NOMO-1 treated with dmso at 0.1 percent for 144 hours (cell line): ENCODE data around the gene NR1H2.

Experiments
- DNase-seq: peaks from one replicate; lab custom pipeline; 2025; ENCODE audit not compliant: unreplicated experiment; lab: John Stamatoyannopoulos, UW

The NR1H2 gene

DNA sequence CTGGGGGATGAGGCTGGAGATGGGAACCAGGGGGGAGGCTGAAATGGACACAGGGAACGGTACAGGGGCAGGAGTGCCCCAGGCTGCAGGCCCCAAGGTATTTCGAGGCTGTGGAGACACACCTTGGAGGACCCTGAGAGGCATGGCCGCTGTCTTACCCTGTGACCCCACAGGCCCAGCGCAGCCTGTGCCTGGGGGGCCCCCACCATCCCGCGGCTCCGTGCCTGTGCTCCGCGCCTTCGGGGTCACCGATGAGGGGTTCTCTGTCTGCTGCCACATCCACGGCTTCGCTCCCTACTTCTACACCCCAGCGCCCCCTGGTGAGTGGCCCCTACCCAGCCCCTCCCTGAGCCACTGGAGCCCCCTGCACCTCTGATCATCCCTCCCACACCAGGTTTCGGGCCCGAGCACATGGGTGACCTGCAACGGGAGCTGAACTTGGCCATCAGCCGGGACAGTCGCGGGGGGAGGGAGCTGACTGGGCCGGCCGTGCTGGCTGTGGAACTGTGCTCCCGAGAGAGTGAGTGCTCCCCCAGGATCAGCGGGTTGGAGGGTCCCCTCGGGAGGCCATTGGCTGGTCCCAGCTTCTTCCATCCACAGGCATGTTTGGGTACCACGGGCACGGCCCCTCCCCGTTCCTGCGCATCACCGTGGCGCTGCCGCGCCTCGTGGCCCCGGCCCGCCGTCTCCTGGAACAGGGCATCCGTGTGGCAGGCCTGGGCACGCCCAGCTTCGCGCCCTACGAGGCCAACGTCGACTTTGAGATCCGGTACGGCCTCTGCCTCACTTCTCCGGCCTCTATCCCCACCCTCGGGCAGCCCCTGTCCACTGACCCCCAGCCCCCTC is 25.6 kb downstream of the NR1H2 start:
- DNase-seq, result no peak

DNA sequence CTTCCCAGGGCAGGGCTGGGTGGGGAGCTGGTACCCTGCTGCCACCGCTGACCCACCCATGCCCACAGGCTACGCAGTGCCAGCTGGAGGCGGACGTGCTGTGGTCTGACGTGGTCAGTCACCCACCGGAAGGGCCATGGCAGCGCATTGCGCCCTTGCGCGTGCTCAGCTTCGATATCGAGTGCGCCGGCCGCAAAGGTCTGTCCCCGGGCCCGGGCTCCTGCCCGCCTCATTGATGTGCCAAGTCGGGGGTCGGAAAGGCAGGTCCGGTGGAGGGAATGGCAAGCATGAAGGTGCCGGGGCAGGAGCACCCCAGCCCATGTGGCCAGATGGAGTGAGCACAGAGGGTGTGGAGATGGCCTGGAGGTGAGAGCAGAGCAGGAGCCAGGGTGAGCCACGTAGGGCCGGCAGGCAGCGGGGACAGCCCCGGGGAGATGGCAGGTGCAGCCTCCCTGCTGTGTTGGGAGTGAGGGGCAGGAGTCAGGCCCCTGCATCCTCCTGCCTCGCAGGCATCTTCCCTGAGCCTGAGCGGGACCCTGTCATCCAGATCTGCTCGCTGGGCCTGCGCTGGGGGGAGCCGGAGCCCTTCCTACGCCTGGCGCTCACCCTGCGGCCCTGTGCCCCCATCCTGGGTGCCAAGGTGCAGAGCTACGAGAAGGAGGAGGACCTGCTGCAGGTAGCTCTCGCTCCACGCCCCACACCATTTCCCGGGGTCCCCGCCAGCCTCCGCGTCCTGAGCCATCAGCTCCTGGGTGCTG is 26.5 kb downstream of the NR1H2 start:
- no peak for DNase-seq

DNA sequence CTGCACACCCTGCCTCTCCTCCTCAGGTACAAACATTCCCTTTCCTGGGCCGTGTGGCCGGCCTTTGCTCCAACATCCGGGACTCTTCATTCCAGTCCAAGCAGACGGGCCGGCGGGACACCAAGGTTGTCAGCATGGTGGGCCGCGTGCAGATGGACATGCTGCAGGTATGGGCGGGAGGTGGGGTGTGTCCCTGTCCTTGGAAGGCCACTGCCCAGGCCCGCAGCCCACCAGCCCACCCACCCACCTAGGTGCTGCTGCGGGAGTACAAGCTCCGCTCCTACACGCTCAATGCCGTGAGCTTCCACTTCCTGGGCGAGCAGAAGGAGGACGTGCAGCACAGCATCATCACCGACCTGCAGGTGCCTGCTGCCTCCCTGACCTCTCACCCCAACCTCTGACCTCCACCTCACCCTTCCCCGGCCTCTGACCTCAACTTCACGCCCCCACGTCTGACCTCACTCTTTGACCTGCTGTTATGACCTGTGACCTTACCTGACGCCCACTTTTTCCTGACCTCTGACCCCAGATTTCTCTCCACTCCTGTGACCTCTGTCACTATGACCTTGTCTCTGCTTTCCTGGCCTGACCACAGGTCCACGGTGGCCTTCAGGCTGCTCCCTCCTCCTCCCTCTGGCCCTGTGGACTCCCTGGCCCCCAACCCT is 30.0 kb downstream of the NR1H2 start:
- DNase-seq, result no peak

DNA sequence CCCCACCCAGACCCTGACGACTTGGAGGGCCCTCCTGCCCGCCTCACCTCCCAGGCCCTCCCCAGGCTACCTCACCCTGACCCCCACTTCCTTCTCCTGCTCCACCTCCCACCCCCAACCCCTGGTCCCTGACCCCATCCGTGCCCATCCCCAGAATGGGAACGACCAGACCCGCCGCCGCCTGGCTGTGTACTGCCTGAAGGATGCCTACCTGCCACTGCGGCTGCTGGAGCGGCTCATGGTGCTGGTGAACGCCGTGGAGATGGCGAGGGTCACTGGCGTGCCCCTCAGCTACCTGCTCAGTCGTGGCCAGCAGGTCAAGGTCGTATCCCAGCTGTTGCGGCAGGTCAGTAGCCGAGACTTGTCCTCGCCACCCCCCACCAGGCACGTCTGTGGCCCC is 30.6 kb downstream of the NR1H2 start:
- DNase-seq, result no peak

DNA sequence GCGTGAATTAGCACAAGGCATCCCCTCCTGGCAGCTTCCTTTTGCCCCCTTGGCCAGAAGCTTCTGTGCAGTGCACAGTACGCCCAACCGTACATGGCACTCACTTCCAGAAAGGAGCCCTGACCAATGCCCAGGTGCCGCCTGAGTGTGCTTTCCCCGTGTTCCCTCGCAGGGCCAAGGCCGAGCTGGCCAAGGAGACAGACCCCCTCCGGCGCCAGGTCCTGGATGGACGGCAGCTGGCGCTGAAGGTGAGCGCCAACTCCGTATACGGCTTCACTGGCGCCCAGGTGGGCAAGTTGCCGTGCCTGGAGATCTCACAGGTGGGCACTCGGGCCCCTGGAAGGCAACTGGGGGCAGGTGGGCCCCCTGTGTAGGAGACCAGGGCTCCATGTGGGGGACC is 33.1 kb downstream of the NR1H2 start:
- DNase-seq, result no peak

DNA sequence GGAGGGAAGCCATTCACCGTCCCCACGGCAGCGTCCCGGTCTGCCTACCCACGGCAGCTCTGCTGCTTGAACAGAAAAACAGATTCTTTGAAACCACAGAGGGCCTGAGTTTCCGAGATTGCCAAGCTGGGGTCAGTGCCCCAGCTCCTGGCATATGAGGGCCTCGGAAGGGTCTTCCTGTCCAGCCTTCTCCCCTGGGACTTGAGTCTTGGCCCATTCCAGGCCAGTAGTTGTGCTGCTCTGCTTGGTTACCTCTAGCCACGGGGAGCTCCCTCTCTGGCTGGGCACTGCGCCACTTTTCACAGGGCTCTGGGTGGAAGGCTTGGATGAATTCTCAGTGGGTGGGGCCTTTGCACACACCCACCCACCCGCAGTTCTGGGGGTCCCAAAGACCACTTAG is 33.9 kb downstream of the NR1H2 start:
- DNase-seq, result no peak

DNA sequence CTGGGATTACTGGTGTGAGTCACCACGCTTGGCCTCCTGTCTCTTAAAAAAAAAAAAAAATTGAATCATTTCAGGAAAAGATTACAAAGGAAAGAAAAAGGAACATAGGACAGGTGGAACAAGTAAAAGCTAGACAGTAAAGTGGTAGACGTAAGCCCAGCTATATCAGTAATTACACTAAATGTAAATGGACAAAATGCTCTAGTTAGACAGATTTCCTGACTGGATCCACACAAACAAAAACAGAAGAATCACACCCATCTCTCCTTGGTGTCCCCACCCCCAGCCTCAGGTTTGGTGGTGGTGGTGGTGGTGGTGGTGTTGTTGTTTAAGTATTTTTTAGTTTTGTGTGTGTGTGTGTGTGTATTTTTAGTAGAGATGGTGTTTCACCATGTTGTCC is 36.2 kb downstream of the NR1H2 start:
- no peak for DNase-seq

DNA sequence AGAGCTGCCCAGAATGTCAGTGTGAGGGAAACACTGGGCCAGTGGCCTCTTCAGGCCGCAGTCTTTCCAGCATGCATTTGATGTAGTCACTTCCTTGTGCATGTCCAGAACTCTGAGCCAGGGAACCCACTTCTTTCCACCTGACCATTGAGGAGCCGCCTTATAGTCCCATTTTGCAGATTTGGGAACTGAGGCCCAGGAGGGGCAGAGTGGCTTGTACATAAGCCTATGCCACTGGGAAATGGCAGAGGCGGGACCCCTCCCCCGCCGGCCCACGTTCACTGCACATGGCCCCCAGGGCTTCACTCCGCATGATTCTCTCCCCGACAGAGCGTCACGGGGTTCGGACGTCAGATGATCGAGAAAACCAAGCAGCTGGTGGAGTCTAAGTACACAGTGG is 36.8 kb downstream of the NR1H2 start:
- no peak for DNase-seq

DNA sequence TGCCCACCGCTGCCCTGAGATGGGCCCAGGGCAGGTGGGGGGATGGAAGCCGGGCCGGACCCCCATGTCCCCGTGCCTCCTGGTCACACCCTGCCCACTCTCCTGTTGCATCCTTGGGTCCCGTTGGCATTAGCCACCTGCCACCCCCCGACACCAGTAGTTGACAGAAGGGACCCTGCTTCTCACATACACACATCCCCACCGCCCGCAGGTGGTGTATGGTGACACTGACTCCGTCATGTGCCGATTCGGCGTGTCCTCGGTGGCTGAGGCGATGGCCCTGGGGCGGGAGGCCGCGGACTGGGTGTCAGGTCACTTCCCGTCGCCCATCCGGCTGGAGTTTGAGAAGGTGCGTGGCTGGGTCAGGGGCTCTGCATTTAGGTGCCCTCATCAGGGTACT is 37.3 kb downstream of the NR1H2 start:
- DNase-seq, result no peak

DNA sequence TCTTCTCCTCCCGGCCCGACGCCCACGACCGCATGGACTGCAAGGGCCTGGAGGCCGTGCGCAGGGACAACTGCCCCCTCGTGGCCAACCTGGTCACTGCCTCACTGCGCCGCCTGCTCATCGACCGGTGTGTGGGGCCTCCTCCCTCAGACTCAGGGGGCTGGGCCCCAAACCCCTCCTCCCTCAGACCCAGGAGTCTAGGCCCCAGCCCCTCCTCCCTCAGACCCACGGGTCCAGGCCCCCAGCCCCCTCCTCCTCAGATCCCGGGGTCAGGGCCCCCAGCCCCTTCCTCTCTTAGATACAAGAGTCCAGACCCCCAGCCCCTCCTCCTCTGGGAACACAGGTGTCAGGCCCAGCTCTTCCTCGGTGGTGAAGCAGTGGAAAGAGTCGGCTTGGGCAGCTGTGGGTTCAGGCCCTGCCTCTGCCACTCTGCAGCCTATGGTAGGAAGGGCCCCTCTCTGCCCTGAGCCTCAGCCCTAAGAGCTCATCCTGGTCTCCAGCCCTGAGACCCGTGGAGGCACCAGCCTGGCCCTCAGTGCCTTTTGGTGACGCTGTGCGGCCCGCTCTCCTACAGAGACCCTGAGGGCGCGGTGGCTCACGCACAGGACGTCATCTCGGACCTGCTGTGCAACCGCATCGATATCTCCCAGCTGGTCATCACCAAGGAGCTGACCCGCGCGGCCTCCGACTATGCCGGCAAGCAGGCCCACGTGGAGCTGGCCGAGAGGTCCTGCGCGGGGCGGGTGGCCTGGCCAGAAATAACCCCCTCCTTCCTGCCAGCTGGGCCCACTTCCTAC is 38.8 kb downstream of the NR1H2 start:
- peak; percentile 56 for DNase-seq

DNA sequence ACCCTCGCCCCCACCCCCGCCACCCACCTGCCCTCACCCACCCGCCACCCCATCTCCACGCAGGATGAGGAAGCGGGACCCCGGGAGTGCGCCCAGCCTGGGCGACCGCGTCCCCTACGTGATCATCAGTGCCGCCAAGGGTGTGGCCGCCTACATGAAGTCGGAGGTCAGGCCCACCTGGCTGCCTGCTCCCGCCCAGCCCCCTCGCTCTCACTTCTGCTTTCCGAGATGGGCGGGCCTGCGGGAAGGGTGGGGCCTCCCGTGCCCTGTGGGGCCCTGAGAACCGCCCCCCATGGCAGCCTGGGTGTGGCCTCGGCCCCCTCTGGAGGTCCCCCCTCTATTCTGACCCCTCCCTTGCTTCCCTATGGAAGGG is 39.4 kb downstream of the NR1H2 start:
- DNase-seq, result peak; percentile 78

DNA sequence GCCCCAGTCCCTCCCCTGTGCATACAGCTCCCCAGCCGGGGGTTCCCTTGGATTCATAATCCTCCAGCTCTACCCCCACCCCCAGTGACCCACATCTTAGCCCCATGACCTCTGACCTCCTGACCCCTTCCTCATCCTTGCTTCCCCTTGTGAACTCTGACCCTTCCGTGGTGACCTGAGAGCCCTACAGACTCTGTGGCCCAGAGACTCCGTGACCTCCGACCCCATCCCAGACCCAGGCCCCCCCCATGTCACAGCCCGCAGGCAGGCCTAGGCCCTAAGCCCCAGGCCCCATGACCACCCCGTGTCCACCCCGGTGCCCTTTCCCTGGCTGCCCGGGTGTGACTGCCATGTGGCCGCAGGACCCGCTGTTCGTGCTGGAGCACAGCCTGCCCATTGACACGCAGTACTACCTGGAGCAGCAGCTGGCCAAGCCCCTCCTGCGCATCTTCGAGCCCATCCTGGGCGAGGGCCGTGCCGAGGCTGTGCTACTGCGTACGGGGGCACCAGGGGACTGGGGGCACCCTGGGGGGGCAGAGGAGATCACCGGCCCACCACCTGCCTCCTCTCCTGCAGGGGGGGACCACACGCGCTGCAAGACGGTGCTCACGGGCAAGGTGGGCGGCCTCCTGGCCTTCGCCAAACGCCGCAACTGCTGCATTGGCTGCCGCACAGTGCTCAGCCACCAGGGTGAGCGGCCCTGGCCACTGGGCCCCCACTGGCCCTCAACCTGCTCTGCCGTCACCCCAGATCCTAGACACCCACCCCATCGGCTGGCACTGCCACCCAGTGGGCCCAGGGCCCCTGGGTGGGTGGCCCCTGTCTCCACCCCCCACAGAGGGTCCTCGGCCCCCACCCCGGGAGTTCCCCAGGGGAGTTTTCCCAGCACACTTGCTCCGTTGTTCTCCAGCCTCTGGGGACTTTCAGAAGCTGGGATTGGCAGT is 40.0 kb downstream of the NR1H2 start:
- DNase-seq, result no peak

DNA sequence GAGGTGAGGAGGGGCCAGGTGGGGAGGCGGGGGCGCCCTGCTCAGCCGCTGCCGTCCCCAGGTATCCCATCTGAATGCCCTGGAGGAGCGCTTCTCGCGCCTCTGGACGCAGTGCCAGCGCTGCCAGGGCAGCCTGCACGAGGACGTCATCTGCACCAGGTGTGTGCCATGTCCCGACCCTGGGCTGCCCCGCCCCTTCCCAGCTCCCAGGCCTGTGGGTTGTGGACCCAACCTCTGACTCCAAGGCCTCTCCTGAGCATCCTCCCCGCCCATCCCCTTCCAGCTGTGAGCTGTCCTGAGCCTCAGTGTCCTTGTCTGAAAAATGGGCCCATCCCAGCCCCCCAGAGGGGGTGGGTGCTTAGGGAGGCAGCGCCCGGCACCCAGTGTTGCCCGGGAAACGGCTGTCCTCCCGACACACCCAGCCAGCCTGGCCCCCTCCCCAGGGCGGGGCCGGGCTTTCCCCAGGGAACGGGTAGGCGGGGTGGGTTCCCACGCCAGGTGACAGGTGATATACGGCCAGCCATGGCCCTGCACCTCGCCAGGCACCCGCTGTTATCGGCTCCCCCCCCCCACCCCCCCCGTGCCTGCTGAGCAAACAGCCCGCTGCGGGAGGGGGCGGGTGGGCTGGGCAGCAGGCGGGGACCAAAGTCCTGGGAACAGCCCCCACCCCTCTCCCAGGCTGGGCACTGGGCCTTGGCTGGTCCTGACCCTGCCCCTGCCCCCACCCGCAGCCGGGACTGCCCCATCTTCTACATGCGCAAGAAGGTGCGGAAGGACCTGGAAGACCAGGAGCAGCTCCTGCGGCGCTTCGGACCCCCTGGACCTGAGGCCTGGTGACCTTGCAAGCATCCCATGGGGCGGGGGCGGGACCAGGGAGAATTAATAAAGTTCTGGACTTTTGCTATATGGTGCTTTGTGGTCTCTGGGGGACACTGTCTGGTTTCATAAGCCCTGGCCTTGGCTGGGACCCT is 41.1 kb downstream of the NR1H2 start:
- DNase-seq, result no peak

DNA sequence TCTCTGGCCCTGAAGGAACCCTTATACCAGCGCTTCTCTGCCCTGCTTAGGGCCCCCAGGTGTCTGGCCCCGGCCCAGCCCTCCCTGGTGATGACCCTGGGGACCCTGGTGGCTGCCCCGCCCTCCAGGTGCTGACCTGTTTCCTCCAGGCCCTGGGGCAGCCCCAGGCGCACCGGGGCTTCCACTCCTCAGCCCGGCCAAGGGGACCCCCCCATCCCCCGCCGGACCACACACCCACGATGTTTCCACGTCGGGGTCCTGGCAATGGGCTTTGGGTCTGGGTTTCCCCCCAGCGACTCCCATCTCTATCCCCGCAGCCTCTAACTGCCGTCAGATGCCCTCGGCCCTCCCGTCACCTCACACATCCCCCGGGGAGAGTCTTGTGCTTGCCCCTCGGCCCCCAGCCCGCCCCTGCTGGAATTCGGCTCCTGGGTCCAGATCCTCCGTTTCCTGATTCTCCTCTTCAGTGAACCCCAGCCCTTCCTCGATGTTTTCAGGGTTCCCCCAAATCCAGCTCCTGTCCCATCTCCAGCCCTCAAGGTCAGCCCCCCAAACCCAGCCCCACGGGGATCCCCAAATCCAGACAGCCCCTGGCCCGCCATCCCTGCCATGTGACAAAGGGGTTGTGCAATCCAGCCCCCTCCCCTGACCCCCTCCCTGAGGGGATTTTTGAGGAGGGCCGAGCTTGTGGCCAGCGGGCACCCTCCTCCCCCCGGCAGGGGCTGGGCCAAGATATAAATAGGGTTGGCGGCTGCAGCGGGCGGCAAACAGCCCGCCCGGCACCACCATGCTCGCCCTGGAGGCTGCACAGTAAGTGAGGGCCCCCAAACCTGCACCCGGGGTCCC is 42.1 kb downstream of the NR1H2 start, which contains the start of gene SPIB:
SPIB (plus strand) TSS at position 763 of the 846 bp plus-strand sequence; CDS start at position 788, 25 bp downstream.
- DNase-seq, result no peak

DNA sequence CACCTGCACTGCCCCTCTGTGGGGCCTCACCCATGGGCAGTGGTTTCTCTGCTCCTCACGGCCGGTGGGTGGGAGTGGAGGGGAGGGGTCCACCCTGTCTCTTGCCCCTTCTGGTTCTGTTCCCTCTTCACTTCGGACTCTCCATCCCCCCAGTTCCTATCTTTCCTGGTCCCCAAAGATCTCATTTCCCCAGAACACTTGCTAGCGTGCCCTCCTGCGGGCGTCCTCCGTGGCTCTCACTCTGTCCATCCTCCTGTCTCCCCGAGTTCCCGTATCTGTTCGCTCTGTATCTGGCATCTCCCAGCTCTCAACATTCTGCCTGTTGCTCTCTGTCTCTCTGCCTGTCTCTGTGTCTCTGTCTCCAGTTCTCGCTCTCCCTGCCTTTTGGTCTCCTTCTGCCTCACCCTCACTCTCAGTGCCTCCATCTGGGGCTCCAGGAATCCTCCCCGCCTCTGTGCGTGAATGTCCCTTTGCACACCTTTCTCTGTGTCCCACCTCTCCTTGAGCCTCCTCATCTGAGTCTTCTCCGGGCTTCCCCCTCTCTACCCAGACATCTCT is 42.8 kb downstream of the NR1H2 start:
- no peak for DNase-seq

DNA sequence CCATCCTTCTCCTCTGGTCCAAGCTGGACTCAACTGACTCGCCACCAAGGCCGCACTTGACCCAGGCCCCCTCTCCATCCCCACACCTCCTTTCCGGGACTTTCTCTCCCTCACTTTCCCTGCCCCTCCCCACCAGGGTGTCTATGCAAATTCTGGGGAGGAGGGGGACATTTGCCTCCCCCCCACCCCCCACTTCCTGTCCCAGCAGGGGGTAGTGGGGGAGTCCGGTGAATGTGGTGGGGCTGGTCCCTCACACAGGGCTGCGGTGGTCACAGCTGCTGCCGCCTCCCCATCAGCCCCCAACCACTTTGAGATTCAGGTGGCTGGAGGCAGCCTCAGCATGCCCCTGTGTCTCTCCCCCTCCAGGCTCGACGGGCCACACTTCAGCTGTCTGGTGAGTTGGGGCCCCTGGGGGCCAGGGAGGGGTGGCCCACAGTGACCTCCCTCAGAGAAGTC is 43.4 kb downstream of the NR1H2 start:
- no peak for DNase-seq

DNA sequence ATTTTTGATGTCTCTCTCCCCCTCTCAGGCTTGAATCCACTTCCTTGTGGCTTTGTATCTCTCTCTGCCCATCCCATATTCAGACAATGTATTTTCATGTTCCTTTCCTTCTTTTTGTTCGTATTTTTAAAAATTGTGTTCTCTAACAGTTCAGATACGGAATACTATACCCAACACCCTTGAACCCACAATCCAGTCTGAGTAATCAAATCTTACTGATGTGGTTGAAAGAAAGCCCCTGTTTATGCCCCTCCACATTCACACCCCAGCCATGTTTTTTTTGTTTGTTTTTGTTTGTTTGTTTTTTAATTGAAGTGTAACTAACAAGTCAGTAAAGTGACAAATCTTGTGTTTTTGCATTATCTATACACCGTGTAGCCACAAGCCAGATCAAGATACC is 43.9 kb downstream of the NR1H2 start:
- no peak for DNase-seq
